HG03565 (cell line): ENCODE measurements around the gene LUZP4.
"Not testable (repeated sequence)": the region's sequence is repeated elsewhere in the genome, so short reads cannot be mapped to it uniquely, and the experiment has no call there.

ENCODE experiments used
- ATAC-seq: cut with Tn5 transposase; IDR thresholded peaks from one replicate; pipeline ENCODE4 v1.9.1; 2021; ENCODE audit warnings: mild to moderate bottlenecking, moderate library complexity; ENCODE audit not compliant: unreplicated experiment

The LUZP4 gene

DNA sequence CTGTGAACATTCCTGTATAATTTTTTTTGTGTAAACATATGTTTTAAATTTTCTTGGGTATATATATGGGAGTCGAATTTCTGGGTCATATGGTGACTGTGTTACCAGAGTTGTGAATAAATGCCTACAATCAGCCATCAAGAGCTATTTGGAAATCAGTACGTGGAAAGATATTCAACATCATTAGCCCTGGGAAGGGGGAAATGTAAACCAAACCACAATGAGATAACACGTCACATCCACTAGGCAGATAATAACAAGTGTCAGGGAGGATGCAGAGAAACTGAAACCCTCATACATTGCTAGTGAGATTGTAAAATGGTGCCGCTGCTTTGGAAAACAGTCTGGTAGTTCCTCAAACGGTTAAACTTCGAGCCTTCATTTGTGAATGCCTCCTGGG is 43.9 kb downstream of the LUZP4 start:
- ATAC-seq, result no peak

DNA sequence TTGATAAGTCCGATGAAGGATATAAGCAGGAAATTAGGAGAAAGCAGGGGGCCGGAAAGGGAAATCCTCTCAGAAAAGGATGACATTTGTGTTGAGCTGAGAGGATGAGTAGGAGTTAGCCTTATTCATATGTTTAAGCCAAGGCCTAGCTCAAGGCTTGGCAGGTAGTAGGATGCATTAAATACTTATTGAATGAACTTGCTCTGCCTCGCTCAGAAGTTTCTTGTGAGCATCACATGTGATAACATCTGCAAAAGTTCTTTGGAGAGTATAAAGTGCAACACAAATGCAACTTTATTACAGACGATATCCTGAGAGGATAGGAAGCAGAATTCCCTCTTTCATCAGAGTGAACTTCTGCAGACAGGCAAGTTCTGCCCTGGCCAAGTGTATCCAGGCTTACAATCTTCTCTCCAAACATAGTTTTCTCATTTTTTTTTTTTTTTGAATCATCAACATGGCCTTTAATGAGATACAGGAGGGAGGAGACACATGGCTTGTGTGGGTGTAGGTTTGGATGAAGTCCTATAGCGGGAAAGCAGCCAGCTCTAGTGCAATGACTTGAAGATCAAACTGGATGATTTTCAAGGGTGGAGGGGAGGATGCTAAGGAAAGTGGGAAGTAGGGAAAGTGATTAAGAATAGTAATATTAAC is 48.1 kb downstream of the LUZP4 start:
- no peak for ATAC-seq

DNA sequence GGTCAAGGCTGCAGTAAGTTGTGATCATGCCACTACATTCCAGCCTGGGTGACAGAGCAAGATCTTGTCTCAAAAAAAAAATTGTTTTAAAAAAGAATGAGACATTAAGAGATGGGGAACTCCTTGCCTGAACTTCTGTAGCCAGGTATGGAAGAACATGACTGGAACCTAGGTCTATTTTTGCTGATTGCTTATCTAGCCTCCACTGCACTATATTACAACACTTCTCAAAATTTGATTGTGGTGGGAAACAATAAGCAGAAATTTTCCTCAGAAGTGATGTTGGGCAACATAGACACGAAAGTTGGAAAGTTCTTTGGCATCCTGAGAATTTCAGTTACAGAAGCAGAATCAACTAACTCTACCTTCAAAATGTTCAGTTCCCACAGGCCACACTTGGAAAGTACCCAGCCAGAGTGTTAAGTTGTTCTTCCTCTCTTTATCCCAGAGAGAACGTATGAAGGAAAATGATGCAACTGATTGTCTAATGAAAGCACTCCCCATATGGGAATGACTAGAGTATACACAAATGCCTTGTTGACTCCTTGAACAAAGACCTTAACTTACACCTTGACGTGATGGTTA is 50.0 kb downstream of the LUZP4 start:
- ATAC-seq, result no peak

DNA sequence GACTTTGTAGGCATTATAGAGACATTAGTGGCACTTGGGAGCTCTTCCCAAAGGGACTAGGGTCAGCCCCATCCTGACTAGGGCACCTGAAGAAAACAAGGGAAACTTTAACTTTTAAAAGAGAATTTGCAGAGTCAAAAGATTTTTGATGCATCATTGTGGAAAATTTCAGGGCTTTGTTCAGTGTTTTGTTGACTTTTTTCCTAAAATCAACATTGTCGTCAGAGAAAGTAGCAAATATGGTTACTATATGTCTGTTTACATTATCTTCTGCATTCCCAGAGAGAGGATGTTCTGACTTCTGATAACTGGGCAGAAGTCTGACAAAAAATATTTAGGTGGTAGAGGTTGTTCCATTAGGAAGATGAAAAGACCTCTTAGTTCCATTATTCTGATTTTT is 51.9 kb downstream of the LUZP4 start:
- ATAC-seq, result no peak

DNA sequence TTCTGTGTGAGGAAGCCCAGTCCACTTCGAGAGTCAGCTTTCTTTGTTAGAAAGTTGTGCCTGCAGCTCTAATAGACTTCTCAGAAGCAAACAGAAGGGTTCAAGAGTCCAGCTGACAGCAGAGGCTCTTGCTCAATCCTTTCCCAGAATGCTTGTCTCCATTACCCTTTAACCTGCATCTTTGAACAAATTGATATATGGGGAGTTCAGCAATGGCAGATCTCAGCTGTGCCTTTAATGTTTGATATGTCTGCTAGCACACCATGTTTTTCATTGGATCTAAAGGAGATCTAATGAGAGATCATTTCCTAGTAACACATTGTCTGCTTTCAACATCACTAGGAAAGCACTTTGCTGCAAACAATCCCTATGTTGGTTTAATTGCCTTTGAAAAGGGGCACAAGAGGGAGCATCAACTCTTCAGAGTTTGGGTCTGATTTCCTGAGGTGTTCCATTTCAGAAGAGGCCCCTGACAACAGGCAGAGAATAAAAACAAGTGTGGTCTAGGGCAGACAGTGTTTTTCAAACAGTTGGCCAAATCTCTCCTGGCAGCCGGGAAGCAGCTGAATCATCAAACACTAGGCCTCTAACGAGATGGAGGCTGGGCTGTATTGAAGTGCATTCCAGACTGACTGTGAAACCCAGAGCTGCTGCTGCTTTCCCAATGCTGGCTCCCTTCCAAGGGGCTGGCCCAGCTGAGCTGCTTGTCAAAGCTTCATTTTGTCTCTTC is 55.5 kb downstream of the LUZP4 start:
- ATAC-seq, result no peak

DNA sequence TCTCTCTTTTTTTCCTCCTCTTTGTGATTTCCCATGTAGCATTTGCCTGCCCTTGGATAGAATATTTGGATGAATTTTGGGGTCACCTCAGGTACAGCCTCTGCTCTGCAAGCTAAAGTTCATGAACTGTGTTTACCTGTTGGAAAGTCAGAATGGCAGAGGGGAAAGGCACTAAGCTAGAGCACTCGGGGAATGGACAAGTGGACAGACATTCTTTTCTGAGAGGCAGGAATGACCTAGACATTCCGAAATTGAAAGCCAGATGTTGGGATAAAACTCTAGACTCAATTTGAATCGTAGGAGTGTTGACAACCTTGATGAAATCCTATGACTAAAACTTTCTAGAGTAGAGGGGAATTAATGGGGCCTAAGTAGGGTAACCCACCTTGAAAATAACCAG is 56.1 kb downstream of the LUZP4 start:
- no peak for ATAC-seq

DNA sequence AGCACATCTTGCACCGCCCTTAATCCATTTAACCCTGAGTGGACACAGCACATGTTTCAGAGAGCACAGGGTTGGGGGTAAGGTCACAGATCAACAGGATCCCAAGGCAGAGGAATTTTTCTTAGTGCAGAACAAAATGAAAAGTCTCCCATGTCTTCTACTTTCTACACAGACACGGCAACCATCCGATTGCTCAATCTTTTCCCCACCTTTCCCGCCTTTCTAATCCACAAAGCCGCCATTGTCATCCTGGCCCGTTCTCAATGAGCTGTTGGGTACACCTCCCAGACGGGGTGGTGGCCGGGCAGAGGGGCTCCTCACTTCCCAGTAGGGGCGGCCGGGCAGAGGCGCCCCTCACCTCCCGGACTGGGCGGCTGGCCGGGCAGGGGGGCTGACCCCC is 57.2 kb downstream of the LUZP4 start:
- ATAC-seq, result not testable (repeated sequence)

DNA sequence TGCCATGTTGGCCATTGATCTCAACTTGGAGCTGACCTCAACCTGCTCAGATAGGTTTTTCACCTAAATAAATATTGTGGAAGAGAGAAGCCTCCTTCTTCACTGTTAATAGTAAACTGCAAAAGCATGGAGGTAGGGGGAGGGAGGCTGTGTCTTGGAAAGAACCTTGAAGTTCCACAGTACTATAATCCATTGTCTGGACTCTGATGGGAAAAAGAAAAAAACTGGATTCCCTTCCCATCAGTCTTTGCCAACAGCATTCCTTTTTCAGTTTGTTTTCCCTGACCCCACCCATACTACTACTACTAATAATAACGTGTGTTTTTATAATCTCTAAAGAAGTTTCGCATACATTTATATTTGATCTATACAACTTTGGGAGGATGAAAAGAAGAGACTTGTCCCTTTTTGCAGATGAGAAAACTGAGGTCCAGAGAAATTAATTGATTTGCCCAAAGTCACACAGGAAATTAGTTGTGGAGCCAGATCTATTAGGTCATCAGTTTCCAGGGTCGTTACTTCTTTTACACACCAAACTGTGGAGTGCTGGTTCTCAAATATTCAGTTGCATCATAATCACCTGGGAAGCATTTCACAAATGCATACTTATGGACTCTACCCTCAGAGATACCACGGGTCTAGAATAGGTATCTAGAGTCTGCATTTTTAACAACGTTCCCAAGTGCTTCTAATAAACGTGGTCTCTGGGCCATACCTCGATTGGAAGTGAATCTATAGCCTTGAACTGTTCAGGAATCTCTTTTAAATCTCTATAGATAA is 59.1 kb downstream of the LUZP4 start:
- no peak for ATAC-seq

DNA sequence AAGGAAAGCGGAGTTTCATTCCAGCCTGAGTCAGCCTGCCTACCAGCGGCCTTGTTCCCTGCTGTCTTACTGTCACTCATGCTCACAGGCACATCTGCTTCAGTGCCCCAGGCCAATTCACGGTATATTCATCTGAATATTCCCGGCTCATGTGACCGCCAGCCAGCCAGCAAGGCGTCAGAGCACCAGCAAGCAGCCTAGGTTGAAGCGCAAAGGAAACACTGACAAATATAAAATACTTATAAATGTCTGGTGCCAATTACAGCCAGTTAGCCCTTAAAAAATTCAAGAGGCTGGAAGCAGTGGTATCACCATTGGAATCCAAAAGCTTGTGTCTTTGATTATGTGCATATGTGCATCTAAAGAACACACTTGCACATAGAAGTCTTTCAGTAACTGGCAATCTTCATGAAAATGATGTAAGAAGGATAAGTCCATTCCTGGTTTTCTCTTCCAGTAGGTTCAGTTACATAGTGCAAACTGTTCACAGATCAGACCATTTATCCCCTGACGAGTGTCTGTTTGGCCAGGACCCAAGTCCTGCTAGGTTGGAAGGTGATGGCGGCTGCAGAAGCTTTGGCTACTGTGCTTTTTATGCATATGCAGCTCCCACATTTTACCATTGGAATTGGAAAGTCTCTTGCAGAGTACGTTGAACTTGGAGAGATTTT is 61.3 kb downstream of the LUZP4 start:
- no peak for ATAC-seq

DNA sequence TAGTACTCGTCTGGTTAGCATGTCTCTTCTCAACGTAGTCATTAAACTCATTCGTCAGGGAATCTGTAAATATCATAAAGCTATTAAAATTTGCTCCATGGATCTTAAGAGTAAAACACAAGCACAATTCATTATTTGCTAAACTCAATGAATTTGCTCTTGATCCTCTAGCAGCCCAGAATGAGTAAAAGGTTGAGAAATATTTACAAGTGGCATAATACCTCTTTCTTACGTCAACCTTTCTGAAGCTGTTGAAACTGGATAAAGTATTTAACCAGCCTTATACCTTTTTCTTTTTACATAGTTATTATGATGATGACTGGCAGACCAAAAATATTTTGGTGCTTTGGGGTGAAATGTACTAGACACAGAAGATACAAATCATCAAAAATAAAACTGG is 66.9 kb downstream of the LUZP4 start:
- ATAC-seq, result no peak
